ENCODE measurements around the gene BPIFB2. TPM values are rescaled to one million over a fixed set of nuclear protein-coding genes. Genes with fewer than 3 reads are reported as not detected.

The BPIFB2 gene
- polyA plus RNA-seq, 1 donor = not detected

DNA sequence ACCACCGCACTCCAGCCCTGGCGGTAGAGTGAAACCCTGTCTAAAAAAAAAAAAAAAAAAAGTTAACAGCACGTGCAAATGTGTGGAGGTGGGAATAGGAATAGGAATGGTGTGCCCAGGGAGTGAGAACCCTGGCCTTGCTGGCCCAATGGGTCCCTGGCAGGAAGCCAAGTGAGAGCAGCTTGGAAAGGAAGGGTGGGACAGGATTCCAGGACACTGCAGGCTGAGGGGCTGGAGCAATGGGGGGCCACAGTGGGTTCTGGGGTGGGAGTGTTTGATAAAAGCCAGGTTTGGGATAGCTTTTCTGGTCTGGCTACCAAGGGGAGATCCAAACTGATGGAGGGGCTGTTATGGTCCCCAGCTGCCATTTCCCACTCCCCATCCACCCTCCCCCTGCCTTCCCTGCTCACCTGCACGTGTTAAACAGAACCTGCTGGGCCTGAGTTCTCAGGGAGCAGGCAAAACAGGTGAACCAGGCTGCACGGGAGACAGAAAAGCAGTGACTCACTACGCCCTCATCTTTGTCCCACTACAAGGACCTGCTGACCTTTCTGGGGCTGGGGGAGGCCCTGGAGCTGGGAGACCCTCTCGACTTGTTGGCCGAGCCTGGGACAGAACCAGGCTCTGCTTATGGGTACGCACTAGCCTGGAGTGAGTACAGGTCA, 6.6 kb upstream of the BPIFB2 start:
- no peak overlapping the region for H3K27ac ChIP-seq (ENCODE audit: low read length)
- no peaks in the 10 kb centered on the region for H3K9me3 ChIP-seq (ENCODE audit: control insufficient read depth, low read depth, low read length)
- H3K4me3 ChIP-seq (ENCODE audit: low read length) = no peak overlapping the region
- H3K4me1 ChIP-seq (ENCODE audit: control insufficient read depth, insufficient read depth, low read length) = no peaks in the 10 kb centered on the region
- DNase-seq = no peak
- H3K36me3 ChIP-seq (ENCODE audit: control insufficient read depth, insufficient read depth, low read length) = no peaks in the 10 kb centered on the region
- peaks cover 3% of the 10 kb centered on the region for H3K27me3 ChIP-seq (ENCODE audit: control insufficient read depth, insufficient read depth, low read length)
- no CpG with 5 or more reads among the region's 9 CpGs for WGBS (ENCODE audit: insufficient coverage, low lambda C conversion rate)

DNA sequence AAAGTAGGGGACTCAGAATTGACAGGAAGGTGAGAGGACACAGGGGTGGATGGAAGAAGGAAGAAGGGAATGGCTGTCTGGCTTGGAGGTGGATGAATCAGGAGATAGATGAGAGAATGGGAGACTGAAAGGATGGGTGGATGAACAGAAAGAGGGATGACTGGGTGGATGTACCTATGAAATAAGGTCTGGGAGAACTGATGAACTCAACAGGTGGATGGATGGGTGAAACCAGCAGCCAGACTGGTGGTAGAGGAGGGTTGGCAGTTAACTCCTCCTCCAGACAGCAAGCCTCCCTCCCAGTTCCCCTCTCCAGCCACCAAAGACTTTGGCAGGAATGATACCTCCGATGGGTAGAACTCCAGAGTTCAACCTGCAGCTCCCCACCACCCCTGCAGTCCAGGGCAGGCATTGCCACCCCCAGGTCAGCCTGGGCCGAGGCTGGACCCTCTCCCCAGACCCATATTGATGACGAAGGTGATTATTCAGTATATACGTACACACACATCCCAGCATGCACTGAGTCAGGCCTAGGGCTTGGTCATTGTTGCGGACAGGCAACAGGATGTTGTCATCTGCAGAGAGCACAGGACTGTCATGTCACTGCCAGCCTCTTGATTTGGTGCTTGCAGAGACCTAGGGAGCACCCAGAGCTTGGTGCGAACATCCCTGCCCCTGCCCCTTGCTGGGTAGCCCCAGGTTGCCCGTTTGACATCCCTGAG, 5.3 kb upstream of the BPIFB2 start:
- no peak overlapping the region for H3K4me3 ChIP-seq (ENCODE audit: low read length)
- H3K36me3 ChIP-seq (ENCODE audit: control insufficient read depth, insufficient read depth, low read length) = no peaks in the 10 kb centered on the region
- H3K27me3 ChIP-seq (ENCODE audit: control insufficient read depth, insufficient read depth, low read length) = peaks cover 3% of the 10 kb centered on the region
- no peak for DNase-seq
- WGBS (ENCODE audit: insufficient coverage, low lambda C conversion rate) = no CpG with 5 or more reads among the region's 7 CpGs
- H3K27ac ChIP-seq (ENCODE audit: low read length) = no peak overlapping the region
- no peaks in the 10 kb centered on the region for H3K9me3 ChIP-seq (ENCODE audit: control insufficient read depth, low read depth, low read length)
- H3K4me1 ChIP-seq (ENCODE audit: control insufficient read depth, insufficient read depth, low read length) = no peaks in the 10 kb centered on the region

GRCh38 chr20:33004141-33004751, 3.3 kb upstream of the BPIFB2 start, which contains the start of gene SUN5:
SUN5 (minus strand) TSS chr20:33004433; CDS start chr20:33004340, 93 bp downstream.
- Histone ChIP-seq H3K27ac (ENCODE audit: low read length) (no peak within 1 kb of the TSS), H3K9me3 (ENCODE audit: control insufficient read depth, low read depth, low read length) (no peaks in the 10 kb centered on the region), H3K4me3 (ENCODE audit: low read length) (no peak within 1 kb of the TSS), H3K4me1 (ENCODE audit: control insufficient read depth, insufficient read depth, low read length) (no peaks in the 10 kb centered on the region), H3K36me3 (ENCODE audit: control insufficient read depth, insufficient read depth, low read length) (no peaks in the 10 kb centered on the region), H3K27me3 (ENCODE audit: control insufficient read depth, insufficient read depth, low read length) (peaks cover 3% of the 10 kb centered on the region)
- no peak for DNase-seq
- no CpG with 5 or more reads among the region's 6 CpGs for WGBS (ENCODE audit: insufficient coverage, low lambda C conversion rate)

DNA sequence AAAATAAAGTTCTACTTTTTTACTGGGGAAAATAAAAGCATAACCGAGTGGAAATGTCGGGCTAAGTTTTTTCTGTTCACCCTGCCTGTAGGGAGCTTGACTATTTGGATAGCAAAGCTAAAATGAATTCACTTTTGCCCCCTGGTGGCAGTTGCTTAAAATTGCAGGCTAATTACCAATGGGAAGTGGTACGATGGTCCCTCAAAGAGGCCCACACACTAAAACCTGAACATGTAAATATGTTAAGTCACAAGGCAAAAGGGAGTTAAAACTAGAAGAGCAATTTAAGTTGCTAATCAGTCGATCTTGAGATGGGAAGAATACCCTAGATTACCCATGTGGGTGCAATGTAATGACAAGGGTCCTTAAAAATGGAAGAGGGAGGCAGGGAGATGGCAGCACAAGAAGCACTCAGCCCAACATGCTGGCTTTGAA, 2.4 kb upstream of the BPIFB2 start:
- Histone ChIP-seq H3K9me3 (ENCODE audit: control insufficient read depth, low read depth, low read length) (no peaks in the 10 kb centered on the region), H3K36me3 (ENCODE audit: control insufficient read depth, insufficient read depth, low read length) (no peaks in the 10 kb centered on the region), H3K4me3 (ENCODE audit: low read length) (no peak overlapping the region), H3K27me3 (ENCODE audit: control insufficient read depth, insufficient read depth, low read length) (peaks cover 3% of the 10 kb centered on the region), H3K4me1 (ENCODE audit: control insufficient read depth, insufficient read depth, low read length) (no peaks in the 10 kb centered on the region), H3K27ac (ENCODE audit: low read length) (no peak overlapping the region)
- DNase-seq = no peak
- WGBS (ENCODE audit: insufficient coverage, low lambda C conversion rate) = no CpG with 5 or more reads among the region's 4 CpGs

- no peak for DNase-seq
- Histone ChIP-seq H3K27ac (ENCODE audit: low read length) (no peak overlapping the region), H3K27me3 (ENCODE audit: control insufficient read depth, insufficient read depth, low read length) (peaks cover under 1% of the 10 kb centered on the region), H3K4me3 (ENCODE audit: low read length) (no peak overlapping the region), H3K36me3 (ENCODE audit: control insufficient read depth, insufficient read depth, low read length) (no peaks in the 10 kb centered on the region), H3K4me1 (ENCODE audit: control insufficient read depth, insufficient read depth, low read length) (no peaks in the 10 kb centered on the region), H3K9me3 (ENCODE audit: control insufficient read depth, low read depth, low read length) (no peaks in the 10 kb centered on the region)
- WGBS (ENCODE audit: insufficient coverage, low lambda C conversion rate) = no CpG with 5 or more reads among the region's 8 CpGs
Measured at GRCh38 chr20:33005908-33006775, 1.4 kb upstream of the BPIFB2 start.

DNA sequence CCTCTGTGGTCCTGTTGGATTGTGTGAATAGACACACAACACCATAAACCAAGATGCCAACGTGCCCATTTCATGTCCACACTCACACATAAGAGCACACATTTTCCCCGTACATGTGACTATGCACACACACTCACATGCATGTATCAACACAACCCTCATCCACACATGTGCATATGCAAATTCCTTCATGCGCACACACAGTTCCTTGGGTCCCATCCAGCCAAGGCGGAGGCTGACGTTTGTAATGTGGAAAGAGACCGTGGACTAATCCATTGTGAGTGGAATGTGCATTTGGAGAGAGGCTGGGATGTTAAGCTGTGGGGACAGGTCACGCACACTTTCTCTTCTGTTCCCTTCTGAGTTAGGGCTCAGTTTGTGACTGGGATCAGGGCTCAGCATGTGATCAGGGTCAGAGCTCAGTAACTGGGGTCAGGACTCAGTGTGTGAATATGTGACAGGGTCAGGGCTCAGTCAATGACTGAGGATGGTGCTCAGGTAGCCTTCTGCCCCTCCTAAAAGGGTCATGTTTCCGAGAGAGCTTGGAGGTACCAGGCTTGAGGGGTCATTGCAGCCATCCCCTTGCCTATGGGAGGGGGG, 628 bp upstream of the BPIFB2 start:
- WGBS (ENCODE audit: insufficient coverage, low lambda C conversion rate) = no CpG with 5 or more reads among the region's 8 CpGs

DNA sequence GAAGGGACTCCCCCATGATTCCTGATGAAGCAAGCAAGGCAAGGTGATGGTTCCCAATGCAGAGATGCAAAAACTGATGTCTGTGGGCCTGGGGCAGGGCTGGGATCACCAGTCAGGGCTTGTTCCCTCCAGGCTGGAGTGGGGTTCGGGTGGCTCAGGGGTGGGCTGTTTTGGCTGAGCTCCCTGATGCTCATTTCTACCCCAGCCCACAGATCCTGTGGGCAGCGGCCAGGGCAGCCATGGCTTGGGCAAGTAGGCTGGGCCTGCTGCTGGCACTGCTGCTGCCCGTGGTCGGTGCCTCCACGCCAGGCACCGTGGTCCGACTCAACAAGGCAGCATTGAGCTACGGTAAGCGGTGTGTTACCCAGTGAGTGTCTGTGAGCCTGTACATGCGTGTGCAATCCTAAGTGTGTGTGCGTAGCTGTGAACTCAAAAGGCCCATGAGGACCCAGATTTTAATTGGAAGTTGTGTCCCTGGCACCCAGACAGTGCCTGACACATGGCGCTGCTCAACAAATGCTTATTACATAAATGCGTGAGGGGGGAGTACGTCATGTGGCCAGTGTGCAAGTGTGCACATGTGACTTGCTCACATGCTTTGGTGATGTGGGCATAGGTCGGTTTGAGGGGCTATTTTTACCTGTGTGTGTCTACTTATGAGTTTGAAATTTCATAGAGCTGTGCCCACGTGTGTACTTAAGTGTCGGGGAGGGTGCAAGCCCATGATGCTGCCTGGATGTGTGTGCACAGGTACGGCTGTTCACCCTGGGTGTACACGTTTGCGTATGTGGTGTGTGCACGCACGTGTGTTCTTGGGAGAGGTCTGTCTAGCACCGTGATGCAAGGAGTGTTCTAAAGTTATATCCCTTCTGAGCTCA, 1.1 kb downstream of the BPIFB2 start:
- no peak for DNase-seq
- H3K4me3 ChIP-seq (ENCODE audit: low read length) = no peak overlapping the region
- WGBS (ENCODE audit: insufficient coverage, low lambda C conversion rate) = no CpG with 5 or more reads among the region's 23 CpGs
- H3K9me3 ChIP-seq (ENCODE audit: control insufficient read depth, low read depth, low read length) = no peaks in the 10 kb centered on the region
- no peaks in the 10 kb centered on the region for H3K36me3 ChIP-seq (ENCODE audit: control insufficient read depth, insufficient read depth, low read length)
- H3K27ac ChIP-seq (ENCODE audit: low read length) = no peak overlapping the region
- no peaks in the 10 kb centered on the region for H3K27me3 ChIP-seq (ENCODE audit: control insufficient read depth, insufficient read depth, low read length)
- H3K4me1 ChIP-seq (ENCODE audit: control insufficient read depth, insufficient read depth, low read length) = no peaks in the 10 kb centered on the region

More for the DNA sequence above, 628 bp upstream of the BPIFB2 start:
- Histone ChIP-seq H3K36me3 (ENCODE audit: control insufficient read depth, insufficient read depth, low read length) (no peaks in the 10 kb centered on the region), H3K27me3 (ENCODE audit: control insufficient read depth, insufficient read depth, low read length) (no peaks in the 10 kb centered on the region), H3K4me3 (ENCODE audit: low read length) (no peak overlapping the region), H3K9me3 (ENCODE audit: control insufficient read depth, low read depth, low read length) (no peaks in the 10 kb centered on the region), H3K4me1 (ENCODE audit: control insufficient read depth, insufficient read depth, low read length) (no peaks in the 10 kb centered on the region), H3K27ac (ENCODE audit: low read length) (no peak overlapping the region)
- no peak for DNase-seq

DNA sequence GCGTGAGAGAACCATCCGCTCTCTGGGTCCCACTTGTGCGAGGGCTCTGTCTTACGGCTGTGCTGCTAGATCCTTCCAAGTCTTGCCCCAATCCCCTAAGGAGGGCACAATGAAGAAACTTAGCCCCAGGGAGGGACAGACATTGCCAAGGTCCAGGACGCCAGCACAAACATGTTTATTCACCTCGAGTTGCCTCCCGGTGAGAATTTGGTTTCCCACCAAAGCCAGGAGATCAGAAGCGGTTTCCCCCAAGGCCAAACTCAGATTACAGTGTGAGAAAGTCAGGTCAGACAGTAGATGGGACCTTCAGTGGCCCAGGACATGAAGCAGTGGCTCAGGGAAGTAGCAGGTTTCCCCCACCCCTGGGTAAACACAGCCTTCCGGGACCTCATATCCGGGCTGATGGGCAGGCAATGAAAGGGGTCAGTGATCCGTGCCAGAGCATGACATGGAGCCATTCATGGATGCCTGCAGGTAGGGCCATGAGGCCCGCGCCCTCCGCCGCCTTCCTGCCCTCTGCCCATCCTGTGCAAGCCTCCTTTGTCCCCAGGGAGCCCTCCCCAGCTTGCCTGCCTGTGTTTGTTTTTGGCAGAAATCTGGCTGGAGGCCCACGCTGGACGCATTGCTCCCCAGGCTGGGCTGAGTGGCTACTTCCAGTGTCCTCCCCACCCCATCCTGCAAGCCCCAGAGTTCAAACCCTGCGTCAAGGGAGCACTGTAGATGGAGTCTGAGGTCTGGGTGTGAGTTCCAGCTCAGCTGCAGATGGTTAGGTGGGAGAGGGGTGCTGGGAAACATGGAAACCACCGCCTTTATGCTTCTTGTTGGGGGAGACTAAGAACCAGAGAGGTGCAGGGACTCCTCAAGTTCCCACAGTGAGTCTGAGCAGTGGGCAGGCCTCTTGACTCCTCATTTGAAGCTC, 2.0 kb downstream of the BPIFB2 start:
- H3K9me3 ChIP-seq (ENCODE audit: control insufficient read depth, low read depth, low read length) = no peaks in the 10 kb centered on the region
- WGBS (ENCODE audit: insufficient coverage, low lambda C conversion rate) = no CpG with 5 or more reads among the region's 19 CpGs
- no peak for DNase-seq

More for the DNA sequence above, 2.0 kb downstream of the BPIFB2 start:
- Histone ChIP-seq H3K27ac (ENCODE audit: low read length) (no peak overlapping the region), H3K4me1 (ENCODE audit: control insufficient read depth, insufficient read depth, low read length) (no peaks in the 10 kb centered on the region), H3K4me3 (ENCODE audit: low read length) (no peak overlapping the region), H3K27me3 (ENCODE audit: control insufficient read depth, insufficient read depth, low read length) (no peaks in the 10 kb centered on the region), H3K36me3 (ENCODE audit: control insufficient read depth, insufficient read depth, low read length) (no peaks in the 10 kb centered on the region)
